Astrocyte (in vitro differentiated cells and primary cell): Measurements from ENCODE around the gene PALMD. TPM values are rescaled to one million over a fixed set of nuclear protein-coding genes. Genes with fewer than 3 reads are reported as not detected.

ENCODE experiments used
- DNase-seq: peaks from one replicate; pipeline ENCODE4 v3.0.0-alpha.2; 2010; ENCODE audit warnings: low read depth
- FAIRE-seq: peaks from 2 replicates; lab custom pipeline; 2011; peaks lifted over from hg19 to GRCh38; lab: Jason Lieb, UNC
- H2AFZ ChIP-seq: 2 replicates; pipeline ENCODE4 v1.6.0; 2012; ENCODE audit warnings: low read depth, low read length, inconsistent platforms
- H3K27ac ChIP-seq: 2 replicates; pipeline ENCODE4 v1.5.1; 2011; ENCODE audit warnings: low read depth, low read length, inconsistent platforms
- H3K27me3 ChIP-seq: 2 replicates; pipeline ENCODE4 v1.6.0; 2011; ENCODE audit warnings: low read length, inconsistent platforms; ENCODE audit not compliant: insufficient read depth
- H3K36me3 ChIP-seq: 2 replicates; pipeline ENCODE4 v1.5.1; 2011; ENCODE audit warnings: low read length, inconsistent platforms; ENCODE audit not compliant: insufficient read depth
- H3K4me1 ChIP-seq: 2 replicates; pipeline ENCODE4 v1.5.1; 2011; ENCODE audit warnings: low read length, inconsistent platforms; ENCODE audit not compliant: insufficient read depth
- H3K4me2 ChIP-seq: 2 replicates; pipeline ENCODE4 v1.6.0; 2012; ENCODE audit warnings: low read length, inconsistent platforms
- H3K4me3 ChIP-seq: 2 replicates; pipeline ENCODE4 v1.5.1; 2011; ENCODE audit warnings: low read depth, mild to moderate bottlenecking, low read length, inconsistent platforms; ENCODE audit not compliant: insufficient read depth
- H3K79me2 ChIP-seq: 2 replicates; pipeline ENCODE4 v1.6.0; 2012; ENCODE audit warnings: mild to moderate bottlenecking, low read length, inconsistent platforms; ENCODE audit not compliant: insufficient read depth
- H3K9ac ChIP-seq: 2 replicates; pipeline ENCODE4 v1.6.0; 2012; ENCODE audit warnings: mild to moderate bottlenecking, low read length, inconsistent platforms
- H3K9me3 ChIP-seq: 2 replicates; pipeline ENCODE4 v1.5.1; 2012; ENCODE audit warnings: low read depth, mild to moderate bottlenecking, low read length, inconsistent platforms; ENCODE audit not compliant: insufficient read depth
- H4K20me1 ChIP-seq: 2 replicates; pipeline ENCODE4 v1.6.0; 2012; ENCODE audit warnings: low read length, inconsistent platforms; ENCODE audit not compliant: insufficient read depth
- H3K27ac Mint-ChIP-seq: one replicate; pipeline ENCODE4 v1.8.0; 2021; ENCODE audit warnings: mild to moderate bottlenecking, mixed read lengths; ENCODE audit not compliant: unreplicated experiment
- H3K27me3 Mint-ChIP-seq: one replicate; pipeline ENCODE4 v1.8.0; 2021; ENCODE audit warnings: low read depth, mixed read lengths; ENCODE audit not compliant: unreplicated experiment
- H3K36me3 Mint-ChIP-seq: one replicate; pipeline ENCODE4 v1.8.0; 2021; ENCODE audit warnings: low read depth, mixed read lengths; ENCODE audit not compliant: unreplicated experiment
- H3K4me1 Mint-ChIP-seq: one replicate; pipeline ENCODE4 v1.8.0; 2021; ENCODE audit warnings: low read depth, mixed read lengths; ENCODE audit not compliant: unreplicated experiment
- H3K4me3 Mint-ChIP-seq: one replicate; pipeline ENCODE4 v1.8.0; 2021; ENCODE audit warnings: mild to moderate bottlenecking, moderate library complexity, mixed read lengths; ENCODE audit not compliant: unreplicated experiment
- H3K9me3 Mint-ChIP-seq: one replicate; pipeline ENCODE4 v1.8.0; 2021; ENCODE audit warnings: mild to moderate bottlenecking, mixed read lengths; ENCODE audit not compliant: unreplicated experiment
- CTCF ChIP-seq: IDR thresholded peaks from 2 replicates; pipeline ENCODE4 v1.5.1; 2011; ENCODE audit warnings: low read depth, mild to moderate bottlenecking, inconsistent platforms, low read length, moderate library complexity; ENCODE audit not compliant: insufficient read depth
- EZH2 ChIP-seq: IDR thresholded peaks from 2 replicates; pipeline ENCODE4 v1.6.1; 2012; ENCODE audit warnings: mild to moderate bottlenecking, low read length, inconsistent platforms; ENCODE audit not compliant: insufficient read depth
- total RNA-seq: library from RNA; stranded (reverse); gene quantifications from 2 replicates; pipeline ENCODE4 v1.2.1, GENCODE V29; 2021

The PALMD gene
- total RNA-seq, 1 donor from 2014 or later, result 0.41 TPM

GRCh38 chr1:99723251-99723650 is 77.3 kb downstream of the PALMD start:
- Histone ChIP-seq H3K36me3 (no peaks in the 10 kb centered on the region), H3K4me3 (no peak overlapping the region), H3K79me2 (no peaks in the 10 kb centered on the region), H3K4me1 (peaks cover 8% of the 10 kb centered on the region), H3K9me3 (no peaks in the 10 kb centered on the region), H3K27me3 (peaks cover 2% of the 10 kb centered on the region), H4K20me1 (no peaks in the 10 kb centered on the region), H3K9ac (no peak overlapping the region), H3K27ac (no peak overlapping the region), H2AFZ (no peak overlapping the region), H3K4me2 (no peak overlapping the region)
- H3K9me3 Mint-ChIP-seq, result no peaks in the 10 kb centered on the region
- no peak overlapping the region for H3K27ac Mint-ChIP-seq
- H3K4me1 Mint-ChIP-seq, result peaks cover 9% of the 10 kb centered on the region
- no peaks in the 10 kb centered on the region for H3K27me3 Mint-ChIP-seq
- TF ChIP-seq CTCF (no peak), EZH2 (no peak)
- FAIRE-seq (no peak), DNase-seq (no peak)
- H3K36me3 Mint-ChIP-seq, result peaks cover 2% of the 10 kb centered on the region
- H3K4me3 Mint-ChIP-seq, result no peak overlapping the region

GRCh38 chr1:99725996-99726395 is 80.1 kb downstream of the PALMD start:
- no peaks in the 10 kb centered on the region for H3K79me2 ChIP-seq
- Mint-ChIP-seq H3K9me3 (no peaks in the 10 kb centered on the region), H3K4me1 (peaks cover 13% of the 10 kb centered on the region), H3K27ac (no peak overlapping the region), H3K36me3 (no peaks in the 10 kb centered on the region), H3K27me3 (no peaks in the 10 kb centered on the region), H3K4me3 (no peak overlapping the region)
- no peaks in the 10 kb centered on the region for H4K20me1 ChIP-seq
- peaks cover 8% of the 10 kb centered on the region for H3K4me1 ChIP-seq
- no peak overlapping the region for H3K9ac ChIP-seq
- no peak overlapping the region for H3K4me3 ChIP-seq
- TF ChIP-seq CTCF (no peak), EZH2 (no peak)
- peaks cover 2% of the 10 kb centered on the region for H3K27me3 ChIP-seq
- no peaks in the 10 kb centered on the region for H3K9me3 ChIP-seq
- FAIRE-seq, result no peak
- no peak overlapping the region for H3K4me2 ChIP-seq
- DNase-seq, result no peak
- no peak overlapping the region for H3K27ac ChIP-seq
- H2AFZ ChIP-seq, result no peak overlapping the region
- H3K36me3 ChIP-seq, result no peaks in the 10 kb centered on the region

- no peak for DNase-seq
- no peaks in the 10 kb centered on the region for H3K36me3 Mint-ChIP-seq
Observed at GRCh38 chr1:99726407-99726806, 80.5 kb downstream of the PALMD start.

More at GRCh38 chr1:99726407-99726806, 80.5 kb downstream of the PALMD start:
- no peak overlapping the region for H3K4me3 Mint-ChIP-seq
- Histone ChIP-seq H3K9ac (no peak overlapping the region), H3K4me2 (no peak overlapping the region), H3K36me3 (no peaks in the 10 kb centered on the region), H4K20me1 (no peaks in the 10 kb centered on the region), H3K9me3 (no peaks in the 10 kb centered on the region), H3K4me1 (peaks cover 8% of the 10 kb centered on the region), H3K79me2 (no peaks in the 10 kb centered on the region), H3K27me3 (peaks cover 2% of the 10 kb centered on the region), H2AFZ (no peak overlapping the region), H3K27ac (no peak overlapping the region), H3K4me3 (no peak overlapping the region)
- H3K9me3 Mint-ChIP-seq, result no peaks in the 10 kb centered on the region
- H3K27me3 Mint-ChIP-seq, result no peaks in the 10 kb centered on the region
- H3K4me1 Mint-ChIP-seq, result peaks cover 13% of the 10 kb centered on the region
- FAIRE-seq, result no peak
- no peak overlapping the region for H3K27ac Mint-ChIP-seq
- TF ChIP-seq EZH2 (no peak), CTCF (no peak)
